GM19328 (cell line): ENCODE data around the gene TEKTIP1.
"Not testable (repeated sequence)": the region's sequence is repeated elsewhere in the genome, so short reads cannot be mapped to it uniquely, and the experiment has no call there.

Source experiments
- ATAC-seq: cut with Tn5 transposase; IDR thresholded peaks from one replicate; pipeline ENCODE4 v1.9.1; 2021; ENCODE audit warnings: mild to moderate bottlenecking, moderate library complexity; ENCODE audit not compliant: unreplicated experiment

Gene TEKTIP1

DNA sequence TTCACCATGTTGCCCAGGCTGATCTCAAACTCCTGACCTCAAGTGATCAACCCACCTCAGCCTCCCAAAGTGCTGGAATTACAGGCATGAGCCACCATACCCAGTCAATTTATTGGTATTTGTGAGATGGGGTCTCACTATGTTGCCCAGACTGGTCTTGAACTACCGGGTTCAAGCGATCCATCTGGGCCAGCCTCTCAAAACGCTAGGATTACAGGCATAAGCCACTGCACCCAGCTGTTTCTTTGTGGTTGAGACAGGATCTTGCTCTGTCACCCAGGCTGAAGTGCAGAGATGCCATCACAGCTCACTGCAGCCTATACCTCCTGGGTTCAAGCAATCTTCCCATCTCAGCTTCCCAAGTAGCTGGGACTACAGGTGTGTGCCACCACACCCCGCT lies 42.8 kb downstream of the TEKTIP1 start:
- not testable (repeated sequence) for ATAC-seq

DNA sequence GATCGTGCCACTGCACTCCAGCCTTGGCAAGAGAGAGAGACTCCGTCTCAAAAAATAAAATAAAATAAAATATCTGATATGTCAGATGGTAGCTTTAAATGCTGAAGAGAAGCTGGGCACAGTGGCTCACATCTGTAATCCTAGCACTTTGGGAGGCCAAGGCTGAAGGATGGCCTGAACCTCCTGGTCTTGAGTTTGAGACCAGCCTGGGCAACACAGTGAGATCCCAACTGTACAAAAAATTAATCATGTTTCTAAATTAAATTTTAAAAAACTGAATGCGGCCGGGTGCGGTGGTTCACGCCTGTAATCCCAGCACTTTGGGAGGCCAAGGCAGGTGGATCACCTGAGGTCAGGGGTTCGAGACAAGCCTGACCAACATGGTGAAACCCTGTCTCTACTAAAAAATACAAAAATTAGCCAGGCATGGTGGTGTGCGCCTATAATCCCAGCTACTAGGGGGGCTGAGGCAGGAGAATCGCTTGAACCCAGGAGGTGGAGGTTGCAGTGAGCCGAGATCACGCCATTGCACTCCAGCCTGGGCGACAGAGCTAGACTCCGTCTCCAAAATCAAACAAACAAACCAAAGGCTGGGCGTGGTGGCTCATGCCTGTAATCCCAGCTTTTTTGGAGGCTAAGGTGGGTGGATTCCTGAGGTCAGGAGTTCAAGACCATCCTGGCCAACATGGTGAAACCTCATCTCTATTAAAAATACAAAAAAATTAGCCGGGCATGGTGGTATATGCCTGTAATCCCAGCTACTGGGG lies 45.2 kb downstream of the TEKTIP1 start:
- not testable (repeated sequence) for ATAC-seq

DNA sequence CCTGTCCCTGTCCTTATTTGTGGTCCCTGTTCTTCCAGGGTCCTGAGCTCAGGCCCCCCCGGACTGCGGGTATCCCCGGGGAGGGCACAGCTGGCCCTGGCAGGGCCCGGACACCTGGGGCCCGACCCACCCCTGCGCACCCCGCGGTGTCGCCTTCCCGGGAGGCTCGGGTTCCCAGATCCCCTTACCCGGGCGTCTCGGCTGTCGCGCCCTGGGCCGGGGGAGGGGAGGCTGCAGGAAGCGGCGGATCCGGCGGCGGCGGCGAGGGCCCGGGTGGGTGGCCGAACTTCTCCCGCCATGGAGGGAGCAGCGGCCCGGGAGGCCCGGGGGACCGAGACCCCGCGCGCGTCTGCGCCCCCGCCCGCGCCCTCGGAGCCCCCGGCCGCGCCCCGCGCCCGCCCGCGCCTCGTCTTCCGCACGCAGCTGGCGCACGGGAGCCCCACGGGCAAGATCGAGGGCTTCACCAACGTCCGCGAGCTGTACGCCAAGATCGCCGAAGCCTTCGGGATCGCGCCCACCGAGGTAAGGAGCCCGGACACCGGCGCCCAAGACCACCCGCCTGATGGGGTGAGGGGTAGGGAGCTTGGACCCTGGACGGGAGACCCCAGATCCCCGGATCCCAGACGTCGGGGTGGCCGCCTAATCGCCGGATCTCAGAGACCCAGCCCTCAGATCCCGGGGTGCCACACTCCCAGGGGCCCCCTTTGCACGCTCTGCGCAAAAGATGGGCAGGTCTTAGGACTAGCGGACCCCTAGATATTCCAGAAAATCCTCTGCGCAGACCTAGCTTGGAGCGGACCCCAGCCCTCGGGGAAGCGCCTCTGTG lies 46.5 kb downstream of the TEKTIP1 start, which contains the start of gene GIPC3:
GIPC3 (plus strand) TSS at position 178 of the 826 bp plus-strand sequence; CDS start at position 298, 120 bp downstream.
- ATAC-seq: no peak

DNA sequence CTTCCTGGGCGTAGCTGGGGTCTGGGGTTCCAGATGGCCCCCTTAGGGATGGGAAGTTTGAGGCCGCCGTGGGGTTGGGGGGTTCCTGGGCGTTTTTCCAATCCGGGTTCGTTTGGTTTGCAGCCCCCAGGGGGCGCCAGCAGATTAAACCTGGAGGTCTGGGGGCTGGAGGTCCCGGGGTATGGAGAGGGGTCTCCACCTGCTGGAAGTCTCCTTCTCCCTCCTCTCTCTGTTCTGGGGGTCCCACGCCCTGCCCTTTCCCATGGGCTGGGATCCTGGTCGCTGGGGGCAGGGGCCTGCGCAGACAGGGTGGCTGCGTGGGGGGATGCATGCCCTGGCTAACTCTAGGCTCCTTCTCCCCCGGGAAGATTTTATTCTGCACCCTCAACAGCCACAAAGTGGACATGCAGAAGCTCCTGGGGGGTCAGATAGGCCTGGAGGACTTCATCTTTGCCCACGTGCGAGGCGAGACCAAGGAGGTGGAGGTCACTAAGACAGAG lies 47.2 kb downstream of the TEKTIP1 start:
- ATAC-seq: no peak

DNA sequence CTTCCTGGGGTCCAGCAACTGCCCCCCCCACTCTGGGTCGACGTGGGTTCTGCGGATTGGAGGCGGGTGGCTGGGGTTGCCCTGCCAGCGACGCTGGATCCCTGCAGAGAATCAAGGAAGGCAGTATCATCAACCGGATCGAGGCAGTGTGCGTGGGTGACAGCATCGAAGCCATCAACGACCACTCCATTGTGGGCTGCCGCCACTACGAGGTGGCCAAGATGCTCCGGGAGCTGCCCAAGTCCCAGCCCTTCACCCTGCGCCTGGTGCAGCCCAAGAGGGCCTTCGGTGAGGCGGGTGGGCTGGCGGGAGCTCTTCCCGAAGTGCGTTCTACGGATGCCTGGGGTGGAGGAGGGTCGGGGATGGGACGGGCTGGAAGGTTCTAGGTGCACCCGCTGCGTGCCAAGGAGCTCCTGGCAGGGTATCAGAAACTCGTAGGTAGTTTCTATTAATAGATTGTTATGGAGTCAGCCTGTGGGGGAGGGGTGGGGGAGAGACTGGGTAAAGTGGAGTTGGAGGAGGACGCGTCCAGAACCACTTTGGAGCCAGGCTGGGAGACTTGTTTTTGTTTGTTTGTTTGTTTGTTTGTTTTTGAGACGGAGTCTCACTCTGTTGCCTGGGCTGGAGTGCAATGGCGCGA lies 47.9 kb downstream of the TEKTIP1 start:
- ATAC-seq: no peak

DNA sequence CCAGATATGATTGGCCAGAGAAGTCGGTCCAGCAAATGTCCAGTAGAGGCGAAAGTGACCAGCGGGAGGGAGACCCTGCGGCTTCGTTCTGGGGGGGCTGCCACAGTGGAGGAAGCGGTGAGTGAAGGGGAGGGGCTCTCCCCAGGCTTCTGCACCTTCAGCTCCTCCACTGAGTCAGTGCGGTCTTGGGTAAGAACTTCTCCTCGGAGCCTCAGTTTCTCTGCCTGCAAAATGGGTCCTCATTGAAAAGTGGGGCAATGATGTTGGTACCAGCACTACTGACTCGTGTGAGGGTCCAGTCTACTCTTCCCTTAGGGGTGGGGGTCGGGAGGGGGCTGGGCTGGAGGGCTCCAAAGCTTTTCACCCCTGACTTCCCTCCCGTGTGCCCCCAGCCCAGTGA lies 50.5 kb downstream of the TEKTIP1 start:
- ATAC-seq: no peak

DNA sequence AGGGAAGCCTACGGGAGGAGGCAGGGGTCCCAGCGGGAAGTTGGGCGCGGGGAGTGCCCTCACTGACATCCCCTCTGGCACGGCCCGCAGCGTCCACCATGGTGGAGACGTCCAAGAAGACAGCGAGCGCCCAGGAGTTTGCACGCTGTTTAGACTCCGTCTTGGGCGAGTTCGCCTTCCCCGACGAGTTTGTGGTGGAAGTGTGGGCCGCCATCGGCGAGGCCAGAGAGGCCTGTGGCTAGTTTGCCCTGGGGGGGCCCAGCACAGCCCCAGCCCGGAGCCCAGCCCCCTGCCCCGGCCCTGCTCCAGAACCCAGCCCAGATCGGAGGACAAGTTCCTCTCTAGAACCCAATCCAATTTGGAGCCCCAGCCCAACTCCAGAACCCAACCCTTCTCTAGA lies 51.0 kb downstream of the TEKTIP1 start:
- ATAC-seq: no peak

DNA sequence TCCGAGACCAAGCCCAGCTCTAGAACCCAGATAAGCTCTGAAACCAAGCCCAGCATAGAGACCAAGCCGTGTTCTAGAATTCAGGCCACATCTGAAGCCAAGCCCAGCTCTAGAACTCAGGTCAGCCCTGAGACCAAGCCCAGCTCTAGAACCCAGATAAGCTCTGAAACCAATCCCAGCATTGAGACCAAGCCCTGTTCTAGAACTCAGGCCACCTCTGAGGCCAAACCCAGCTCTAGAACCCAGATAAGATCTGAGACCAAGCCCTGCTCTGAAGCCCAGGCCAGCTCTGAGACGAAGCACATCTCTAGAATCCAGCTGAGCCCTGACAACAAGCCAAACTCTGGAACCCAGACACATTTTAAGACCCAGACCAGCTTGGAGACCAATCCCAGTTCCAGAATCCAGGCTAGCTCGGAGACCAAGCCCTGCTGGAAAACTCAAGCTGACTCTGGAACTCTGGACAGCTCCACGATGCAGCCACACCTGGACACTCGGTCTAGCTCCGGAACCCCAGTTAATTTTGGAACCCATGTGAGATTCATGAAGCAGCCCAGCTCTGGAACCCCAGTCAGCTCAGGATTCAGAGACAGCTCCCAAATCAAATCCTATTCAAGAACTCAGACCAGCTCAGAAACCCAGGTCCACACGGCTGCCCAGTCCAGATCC lies 52.2 kb downstream of the TEKTIP1 start:
- no peak for ATAC-seq

DNA sequence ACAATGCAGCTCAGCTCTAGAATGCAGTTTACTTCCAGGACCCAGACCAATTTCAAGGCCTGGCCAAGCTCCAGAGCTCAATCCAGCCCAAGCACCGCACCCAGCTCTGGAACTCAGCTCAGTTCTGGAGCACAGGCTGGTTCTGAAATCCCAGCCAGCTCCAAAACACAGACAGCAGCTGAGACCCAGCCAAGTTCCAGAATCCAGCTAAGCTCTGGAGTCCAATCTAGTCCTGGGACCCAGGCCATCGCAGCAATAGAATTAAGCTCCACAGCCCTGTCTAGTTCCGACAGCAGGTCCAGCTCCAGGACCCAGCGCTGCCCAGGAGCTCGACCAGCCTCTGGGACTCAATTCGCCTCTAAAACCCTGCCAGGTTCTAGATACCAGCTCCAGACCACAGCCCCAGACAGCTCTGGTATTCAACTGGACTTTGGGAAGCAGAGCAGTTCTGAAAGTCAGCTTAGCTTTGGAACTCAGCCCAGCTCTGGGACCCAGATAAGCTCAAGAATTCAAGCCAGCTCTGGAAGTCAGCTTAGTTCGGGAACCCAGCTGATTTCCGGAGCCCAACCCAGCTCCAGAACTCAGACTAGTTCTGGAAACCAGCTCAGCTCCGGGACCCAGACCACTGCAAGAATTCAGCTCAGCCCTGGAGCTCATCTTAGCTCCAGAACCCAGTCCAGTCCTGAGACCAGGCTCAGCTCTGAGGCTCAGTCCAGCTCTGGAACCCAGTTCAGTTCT lies 53.1 kb downstream of the TEKTIP1 start:
- no peak for ATAC-seq

DNA sequence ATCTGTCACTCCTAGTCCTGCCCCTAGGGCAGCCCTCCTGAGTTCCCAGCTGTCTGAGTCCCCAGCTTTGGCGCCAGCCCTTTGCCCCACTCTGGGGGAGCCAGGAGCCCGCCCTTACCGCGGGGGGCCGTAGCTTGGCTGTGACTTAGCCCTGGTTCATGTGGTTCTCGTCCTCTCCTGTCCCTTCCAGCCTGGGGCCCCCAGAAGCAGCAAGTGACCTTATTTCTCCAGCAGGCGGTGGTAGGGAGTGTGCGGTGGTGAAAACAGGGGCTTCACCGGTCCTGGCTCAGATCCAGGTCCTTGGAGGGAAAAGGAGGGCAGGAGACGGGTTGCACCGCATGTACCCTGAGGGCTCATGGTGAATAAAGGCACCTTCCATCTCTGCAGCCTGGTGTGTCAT lies 54.2 kb downstream of the TEKTIP1 start:
- no peak for ATAC-seq
